Adrenal gland (tissue), 12 donors: ENCODE results near the gene STOM. TPM values are rescaled to one million over a fixed set of nuclear protein-coding genes. Genes with fewer than 3 reads are reported as not detected.
A peak's percentile ranks its signal among the peaks of the same experiment; 100 is the strongest.

Source experiments
- DNase-seq, 7 donors: peaks; one replicate each; pipeline ENCODE4 v3.0.0-alpha.2; 2019 to 2020
- H3K27ac ChIP-seq, 5 donors: fragments of 200-600 bp; sonication (generic) in 4 of 5; 1 replicate in 3 of 5; 2 replicates in 2 of 5; pipeline versions ENCODE4 v1.5.1 to v1.8.0; 2016 to 2020; ENCODE audit warnings: mild to moderate bottlenecking in 1 of 5
- H3K27me3 ChIP-seq: fragments of 200-600 bp; 2 replicates; pipeline ENCODE4 v1.8.0; 2021
- H3K36me3 ChIP-seq, 2 donors: fragments of 200-600 bp; replicated peaks in 1 of 2; 1 replicate in 1 of 2; 2 replicates in 1 of 2; pipeline versions ENCODE4 v1.5.1 to v1.8.0; 2018 to 2022
- H3K4me1 ChIP-seq, 2 donors: fragments of 200-600 bp; replicated peaks in 1 of 2; 1 replicate in 1 of 2; 2 replicates in 1 of 2; pipeline versions ENCODE4 v1.5.1 to v1.8.0; 2018 to 2021
- H3K4me3 ChIP-seq, 4 donors: fragments of 200-600 bp; sonication (generic) in 3 of 4; one replicate each; pipeline ENCODE4 v1.5.1; 2016 to 2018
- H3K9me3 ChIP-seq, 3 donors: fragments of 200-600 bp; sonication (generic) in 1 of 3; replicated peaks in 1 of 3; 1 replicate in 2 of 3; 2 replicates in 1 of 3; pipeline versions ENCODE4 v1.5.1 to v1.8.0; 2016 to 2021
- CTCF ChIP-seq, 6 experiments: fragments of 450-650 bp in 4 of 6; fragments of 200-600 bp in 2 of 6; sonication (generic) in 1 of 6; IDR thresholded peaks; 1 replicate in 5 of 6; 2 replicates in 1 of 6; pipeline versions ENCODE4 v1.5.1 to v1.8.0; 2016 to 2021; ENCODE audit warnings: antibody characterized with exemption in 6 of 6, mild to moderate bottlenecking in 2 of 6, moderate library complexity in 1 of 6
- POLR2A ChIP-seq, 2 donors: fragments of 450-650 bp; IDR thresholded peaks; one replicate each; pipeline ENCODE4 v1.6.1; 2017; ENCODE audit warnings: antibody characterized with exemption in 2 of 2, mild to moderate bottlenecking in 2 of 2, moderate library complexity in 1 of 2
- WGBS, 4 donors: extraction: QIAGEN DNeasy Blood & Tissue Kit in 2 of 4; methylation state at CpG; one replicate each; pipeline versions ENCODE4 v1.1.5 to v1.1.7; 2013 to 2017; 5-methylcytosine and 5-hydroxymethylcytosine counted together
- intact Hi-C, 2 donors: fragments of 100-400 bp; cut with DNase I; formaldehyde crosslinking; loops; one replicate each; pipeline versions ENCODE4 v1.14.1 to v1.15.0; 2022 to 2023
- polyA plus RNA-seq, 3 donors: library from polyadenylated mRNA; stranded (reverse); fragments of 200-250 nt in 2 of 3; fragments of 350-450 nt in 1 of 3; fragmentation: Illumina TruSeq in 1 of 3; extraction: RNeasy Lipid Tissue Mini Kit (QIAGEN cat#74804) in 1 of 3; gene quantifications; one replicate each; pipeline ENCODE4 v1.2.3, GENCODE V29; 2013 to 2014
- total RNA-seq, 9 donors: library from RNA; depleted of rRNA in 4 of 9; stranded (reverse); fragments of >200 nt in 4 of 9; fragments of 120-200 nt in 1 of 9; fragmentation: NEBNext Ultra II Directional in 1 of 9; extraction: Animal tissue kit (Norgen Biotek cat#: 25700) in 1 of 9; gene quantifications; one replicate each; pipeline versions ENCODE4 v1.1.0 to v1.2.4, GENCODE V29; 2013 to 2023
- donor health status: healthy with polysubstance abuse.
- donor health status: Bipolar disorder and iron deficiency.
- donor health status: DM: yes; HTN: yes; CAD: no.
- donor health status: DM: no; HTN: no; CAD: no.
- donor health status: DM: no; HTN: no; CAD: no.
- donor health status: DM: yes; HTN: yes; CAD: no.

The STOM gene
- total and polyA plus RNA-seq, 12 donors, result 104 to 427 (median 211) TPM

GRCh38 chr9:121349009-121349408 is 21.0 kb downstream of the STOM start:
- Histone ChIP-seq H3K27ac (peak overlapping the region in 3 of 5 donors; percentile 33 to 82 (median 42)), H3K4me1 (peaks cover 37 to 56% of the 10 kb centered on the region in 2 donors), H3K27me3 (no peaks in the 10 kb centered on the region), H3K9me3 (no peaks in the 10 kb centered on the region), H3K4me3 (no peak overlapping the region), H3K36me3 (peaks cover 0 to 78% of the 10 kb centered on the region in 2 donors)
- intact Hi-C loops, result no loop called here
- no peak for TF ChIP-seq CTCF (IDR thresholded peaks at IDR 0.05)
- no peak for TF ChIP-seq POLR2A (IDR thresholded peaks at IDR 0.05)
- DNase-seq, result peak in 5 of 7 donors; percentile 48 to 74 (median 57)
- 48 to 62% (median 52%) methylated on average over 8 of the region's 8 CpGs for WGBS, 4 donors

- no peak for TF ChIP-seq POLR2A (IDR thresholded peaks at IDR 0.05)
- TF ChIP-seq CTCF (IDR thresholded peaks at IDR 0.05), result no peak
- WGBS, 4 donors, result 80 to 88% (median 83%) methylated on average over 3 of the region's 3 CpGs
- Histone ChIP-seq H3K27me3 (no peaks in the 10 kb centered on the region), H3K4me1 (peaks cover 37 to 49% of the 10 kb centered on the region in 2 donors), H3K27ac (no peak overlapping the region), H3K4me3 (no peak overlapping the region), H3K9me3 (no peaks in the 10 kb centered on the region), H3K36me3 (peaks cover 0 to 75% of the 10 kb centered on the region in 2 donors)
- no peak for DNase-seq
- intact Hi-C loops, result no loop called here
These were observed 21.8 kb downstream of the STOM start for GRCh38 chr9:121348221-121348620.

GRCh38 chr9:121345070-121345469 is 25.0 kb downstream of the STOM start:
- Histone ChIP-seq H3K27me3 (no peaks in the 10 kb centered on the region), H3K27ac (no peak overlapping the region), H3K4me3 (no peak overlapping the region), H3K4me1 (peaks cover 16 to 20% of the 10 kb centered on the region in 2 donors), H3K36me3 (peaks cover 0 to 79% of the 10 kb centered on the region in 2 donors), H3K9me3 (no peaks in the 10 kb centered on the region)
- intact Hi-C loops, result no loop called here
- WGBS, 4 donors, result 88 to 95% (median 93%) methylated on average over 3 of the region's 3 CpGs
- TF ChIP-seq POLR2A (IDR thresholded peaks at IDR 0.05) (no peak), CTCF (IDR thresholded peaks at IDR 0.05) (no peak)
- no peak for DNase-seq

DNA sequence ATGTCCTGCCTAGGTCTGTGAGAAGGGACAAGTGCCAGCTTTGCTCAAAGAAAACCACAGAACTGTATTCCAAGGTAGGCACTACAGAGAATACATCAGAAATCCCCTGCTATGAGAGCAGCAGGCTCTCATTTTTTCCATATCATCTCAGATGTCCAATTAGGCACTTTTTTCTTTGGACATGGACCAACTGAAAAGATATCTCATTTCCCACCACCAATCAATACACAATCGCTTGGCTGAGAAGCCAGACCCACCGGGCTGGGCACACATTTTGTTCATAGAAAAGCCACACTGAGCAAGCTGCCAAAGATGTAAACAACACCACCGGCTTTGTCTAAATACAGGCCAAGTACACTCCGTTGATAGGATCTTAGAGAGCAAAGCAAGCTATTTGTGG is 25.9 kb downstream of the STOM start:
- 80 to 87% (median 83%) methylated on average over 4 of the region's 4 CpGs for WGBS, 4 donors
- no peak overlapping the region for H3K27ac ChIP-seq
- H3K4me1 ChIP-seq, result peaks cover 7 to 20% of the 10 kb centered on the region in 2 donors
- H3K4me3 ChIP-seq, result no peak overlapping the region
- TF ChIP-seq CTCF (IDR thresholded peaks at IDR 0.05), result no peak
- TF ChIP-seq POLR2A (IDR thresholded peaks at IDR 0.05), result no peak
- H3K27me3 ChIP-seq, result no peaks in the 10 kb centered on the region
- H3K9me3 ChIP-seq, result no peaks in the 10 kb centered on the region
- intact Hi-C loops, result no loop called here
- DNase-seq, result no peak
- H3K36me3 ChIP-seq, result peaks cover 0 to 79% of the 10 kb centered on the region in 2 donors
